Esophagus muscularis mucosa (tissue), 4 donors: Measurements from ENCODE around the gene PTAR1. TPM values are rescaled to one million over a fixed set of nuclear protein-coding genes. Genes with fewer than 3 reads are reported as not detected.

ENCODE experiments used
- DNase-seq: peaks from one replicate; pipeline ENCODE4 v3.0.0-alpha.2; 2017; ENCODE audit errors: extremely low spot score
- H3K27ac ChIP-seq, 4 donors: fragments of 200-600 bp; sonication (generic); replicated peaks in 1 of 4; 1 replicate in 3 of 4; 2 replicates in 1 of 4; pipeline ENCODE4 v1.5.1; 2016 to 2019; ENCODE audit warnings: mild to moderate bottlenecking in 1 of 4
- H3K27me3 ChIP-seq, 4 donors: fragments of 200-600 bp; sonication (generic); one replicate each; pipeline versions ENCODE4 v1.5.1 to v1.6.0; 2016 to 2019
- H3K36me3 ChIP-seq, 4 donors: fragments of 200-600 bp; sonication (generic); one replicate each; pipeline ENCODE4 v1.5.1; 2016 to 2019
- H3K4me1 ChIP-seq, 4 donors: fragments of 200-600 bp; sonication (generic); one replicate each; pipeline ENCODE4 v1.5.1; 2016 to 2019
- H3K4me3 ChIP-seq, 4 donors: fragments of 200-600 bp; sonication (generic); 1 replicate in 2 of 4; 2 replicates in 2 of 4; pipeline ENCODE4 v1.5.1; 2016 to 2019; ENCODE audit warnings: mild to moderate bottlenecking in 4 of 4, moderate library complexity in 1 of 4
- H3K9me3 ChIP-seq, 4 donors: fragments of 200-600 bp; sonication (generic); 1 replicate in 3 of 4; 2 replicates in 1 of 4; pipeline ENCODE4 v1.5.1; 2016 to 2019
- EP300 ChIP-seq: sonication (generic); formaldehyde crosslinking; IDR thresholded peaks from one replicate; pipeline ENCODE4 v1.6.1; 2017; ENCODE audit warnings: antibody characterized with exemption
- POLR2A ChIP-seq: fragments of 450-650 bp; IDR thresholded peaks from one replicate; pipeline ENCODE4 v1.6.1; 2017; ENCODE audit warnings: antibody characterized with exemption, moderate library complexity, mild to moderate bottlenecking, low read depth
- POLR2AphosphoS5 ChIP-seq, 2 donors: sonication (generic); formaldehyde crosslinking; IDR thresholded peaks; one replicate each; pipeline ENCODE4 v1.6.1; 2017; ENCODE audit warnings: antibody characterized with exemption in 2 of 2
- WGBS: methylation state at CpG from one replicate; pipeline ENCODE4 v1.1.5; 2018; 5-methylcytosine and 5-hydroxymethylcytosine counted together
- intact Hi-C: fragments of 100-400 bp; cut with DNase I; formaldehyde crosslinking; loops from one replicate; pipeline ENCODE4 v1.15.1; 2023
- total RNA-seq, 4 donors: library from RNA; depleted of rRNA; stranded (reverse); fragments of >200 nt; gene quantifications; one replicate each; pipeline versions ENCODE4 v1.1.0 to v1.2.1, GENCODE V29; 2016
- TF ChIP-seq, protein P1 (sequence below), 3 experiments: fragments of 200-600 bp in 2 of 3; fragments of 450-650 bp in 1 of 3; sonication (generic) in 2 of 3; IDR thresholded peaks; one replicate each; pipeline ENCODE4 v1.5.1; 2017 to 2019; ENCODE audit warnings: antibody characterized with exemption in 3 of 3, mild to moderate bottlenecking in 2 of 3, moderate library complexity in 1 of 3

Gene PTAR1
- total RNA-seq, 4 donors from 2014 or later, result 47.7 to 68.5 (median 49.7) TPM

DNA sequence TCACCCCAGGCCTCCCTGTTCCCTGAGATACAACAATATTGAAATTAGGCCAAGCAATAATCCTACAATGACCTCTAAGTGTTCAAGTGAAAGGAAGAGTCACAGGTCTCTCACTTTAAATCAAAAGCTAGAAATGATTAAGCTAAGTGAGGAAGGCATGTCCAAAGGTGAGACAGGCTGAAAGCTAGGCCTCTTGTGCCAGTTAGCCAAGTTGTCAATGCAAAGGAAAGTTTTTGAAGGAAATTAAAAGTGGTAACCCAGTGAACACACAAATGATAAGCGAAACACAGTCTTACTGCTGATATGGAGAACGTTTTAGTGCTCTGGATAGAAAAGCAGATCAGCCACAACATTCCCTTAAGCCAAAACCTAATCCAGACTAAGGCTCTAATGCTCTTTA lies 39.8 kb downstream of the PTAR1 start:
- Histone ChIP-seq H3K27me3 (no peaks in the 10 kb centered on the region), H3K27ac (no peak overlapping the region), H3K4me3 (no peak overlapping the region), H3K4me1 (no peaks in the 10 kb centered on the region), H3K9me3 (no peaks in the 10 kb centered on the region), H3K36me3 (peaks cover 13 to 71% (median 35%) of the 10 kb centered on the region in 4 donors)
- no peak for DNase-seq
- TF ChIP-seq, protein P1, sequence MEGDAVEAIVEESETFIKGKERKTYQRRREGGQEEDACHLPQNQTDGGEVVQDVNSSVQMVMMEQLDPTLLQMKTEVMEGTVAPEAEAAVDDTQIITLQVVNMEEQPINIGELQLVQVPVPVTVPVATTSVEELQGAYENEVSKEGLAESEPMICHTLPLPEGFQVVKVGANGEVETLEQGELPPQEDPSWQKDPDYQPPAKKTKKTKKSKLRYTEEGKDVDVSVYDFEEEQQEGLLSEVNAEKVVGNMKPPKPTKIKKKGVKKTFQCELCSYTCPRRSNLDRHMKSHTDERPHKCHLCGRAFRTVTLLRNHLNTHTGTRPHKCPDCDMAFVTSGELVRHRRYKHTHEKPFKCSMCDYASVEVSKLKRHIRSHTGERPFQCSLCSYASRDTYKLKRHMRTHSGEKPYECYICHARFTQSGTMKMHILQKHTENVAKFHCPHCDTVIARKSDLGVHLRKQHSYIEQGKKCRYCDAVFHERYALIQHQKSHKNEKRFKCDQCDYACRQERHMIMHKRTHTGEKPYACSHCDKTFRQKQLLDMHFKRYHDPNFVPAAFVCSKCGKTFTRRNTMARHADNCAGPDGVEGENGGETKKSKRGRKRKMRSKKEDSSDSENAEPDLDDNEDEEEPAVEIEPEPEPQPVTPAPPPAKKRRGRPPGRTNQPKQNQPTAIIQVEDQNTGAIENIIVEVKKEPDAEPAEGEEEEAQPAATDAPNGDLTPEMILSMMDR (IDR thresholded peaks at IDR 0.05), result no peak
- TF ChIP-seq EP300, result no peak
- no peak for TF ChIP-seq POLR2A
- TF ChIP-seq POLR2AphosphoS5 (IDR thresholded peaks at IDR 0.05), result no peak
- intact Hi-C loops, result no loop called here
- 92% methylated on average over 2 of the region's 2 CpGs for WGBS

DNA sequence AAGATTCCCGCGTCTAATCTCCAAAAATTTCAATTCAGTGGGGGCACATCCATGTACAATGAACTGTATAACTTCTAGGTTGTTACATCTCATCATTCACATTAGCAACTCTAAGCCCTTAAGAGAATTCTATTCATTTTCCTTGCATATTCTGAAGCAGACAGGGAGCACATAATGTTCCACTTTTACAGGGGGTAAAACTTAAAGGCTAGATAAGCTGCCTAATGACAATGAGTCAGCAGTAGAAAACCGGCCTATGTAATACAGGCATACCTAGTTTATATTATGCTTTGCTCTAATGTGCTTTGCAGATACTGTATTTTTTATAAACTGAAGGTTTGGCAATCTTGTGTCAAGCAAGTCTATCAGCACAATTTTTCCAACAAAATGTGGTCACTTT lies 40.4 kb downstream of the PTAR1 start:
- Histone ChIP-seq H3K27ac (no peak overlapping the region), H3K27me3 (no peaks in the 10 kb centered on the region), H3K4me1 (no peaks in the 10 kb centered on the region), H3K4me3 (no peak overlapping the region), H3K36me3 (peaks cover 13 to 72% (median 33%) of the 10 kb centered on the region in 4 donors), H3K9me3 (no peaks in the 10 kb centered on the region)
- no peak for DNase-seq
- TF ChIP-seq POLR2AphosphoS5 (IDR thresholded peaks at IDR 0.05), result no peak
- 92% methylated on average over 3 of the region's 3 CpGs for WGBS
- intact Hi-C loops, result no loop called here

DNA sequence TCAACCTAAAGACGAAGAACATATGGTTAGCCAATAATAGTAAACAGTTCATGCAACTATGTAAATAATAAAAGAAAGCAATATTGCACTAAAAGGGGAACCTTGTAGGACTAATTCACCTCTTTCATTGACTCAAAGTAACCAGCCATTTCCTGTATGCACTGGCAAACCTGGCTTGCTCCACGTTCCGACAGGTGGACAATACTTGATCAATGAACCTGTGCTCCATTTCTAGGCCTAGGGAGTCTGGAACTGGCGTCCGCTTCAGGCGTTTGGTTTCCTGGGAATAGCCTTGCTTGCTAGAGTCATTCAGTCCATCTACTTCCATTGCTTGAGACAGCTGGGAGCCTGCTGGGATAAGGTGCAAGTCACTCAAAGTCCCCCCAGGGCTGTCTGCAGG lies 41.6 kb downstream of the PTAR1 start:
- 88% methylated on average over 6 of the region's 6 CpGs for WGBS

DNA sequence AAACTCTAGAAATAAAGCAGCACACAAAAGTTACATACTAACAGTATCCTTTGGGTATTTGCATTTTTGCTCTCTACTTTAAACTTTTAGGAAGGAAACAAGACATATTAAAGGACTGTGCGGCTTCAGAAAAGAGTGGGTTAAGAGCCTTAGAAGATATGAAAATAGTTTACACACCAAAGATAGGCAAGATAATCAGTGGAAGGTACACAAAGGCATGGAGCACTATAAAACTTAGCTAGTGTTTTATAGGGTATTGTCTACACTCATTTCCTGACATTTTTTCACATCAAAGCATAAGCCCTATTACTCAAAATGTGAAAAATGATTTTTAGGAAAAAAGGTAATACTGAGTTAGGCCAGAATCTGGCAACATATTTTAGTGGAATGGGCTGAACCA lies 44.0 kb downstream of the PTAR1 start:
- no peak overlapping the region for H3K4me3 ChIP-seq
- 97% methylated on average over 1 of the region's 1 CpG for WGBS
- H3K9me3 ChIP-seq, result no peaks in the 10 kb centered on the region
- H3K27ac ChIP-seq, result no peak overlapping the region
- H3K36me3 ChIP-seq, result peaks cover 7 to 56% (median 22%) of the 10 kb centered on the region in 4 donors
- H3K27me3 ChIP-seq, result no peaks in the 10 kb centered on the region
- no peak for DNase-seq
- no peak for TF ChIP-seq POLR2AphosphoS5 (IDR thresholded peaks at IDR 0.05)
- TF ChIP-seq, protein P1 (IDR thresholded peaks at IDR 0.05), result no peak
- TF ChIP-seq EP300, result no peak
- no peak for TF ChIP-seq POLR2A
- no peaks in the 10 kb centered on the region for H3K4me1 ChIP-seq
- intact Hi-C loops, result no loop called here

More for the DNA sequence above, 41.6 kb downstream of the PTAR1 start:
- H3K4me3 ChIP-seq, result no peak overlapping the region
- DNase-seq, result no peak
- no peak overlapping the region for H3K27ac ChIP-seq
- peaks cover 11 to 69% (median 28%) of the 10 kb centered on the region in 4 donors for H3K36me3 ChIP-seq
- H3K27me3 ChIP-seq, result no peaks in the 10 kb centered on the region
- H3K9me3 ChIP-seq, result no peaks in the 10 kb centered on the region
- TF ChIP-seq, protein P1 (IDR thresholded peaks at IDR 0.05), result no peak
- TF ChIP-seq POLR2A, result no peak
- TF ChIP-seq POLR2AphosphoS5 (IDR thresholded peaks at IDR 0.05), result no peak
- TF ChIP-seq EP300, result no peak
- intact Hi-C loops, result no loop called here
- no peaks in the 10 kb centered on the region for H3K4me1 ChIP-seq

DNA sequence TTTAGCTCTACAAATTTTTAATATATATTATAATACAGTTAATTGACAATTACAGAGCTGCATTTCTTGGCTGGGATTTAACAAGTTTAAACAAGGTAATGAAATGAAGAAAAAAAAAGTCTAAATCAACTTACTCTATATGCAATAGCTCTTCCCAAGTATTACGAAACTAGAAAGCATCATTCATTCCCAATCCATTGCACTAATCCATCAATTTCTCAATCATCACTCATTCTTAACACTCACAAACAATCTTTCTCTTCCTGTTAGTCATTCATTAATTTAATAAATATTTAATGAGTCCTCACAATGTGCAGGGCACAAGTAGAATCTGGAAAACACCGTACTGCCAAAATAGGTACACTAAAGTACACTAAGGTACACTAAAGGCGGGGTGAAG lies 44.7 kb downstream of the PTAR1 start:
- WGBS, result 97% methylated on average over 3 of the region's 3 CpGs
- no peak for DNase-seq
- no peak for TF ChIP-seq POLR2AphosphoS5 (IDR thresholded peaks at IDR 0.05)
- no peak for TF ChIP-seq POLR2A
- TF ChIP-seq, protein P1 (IDR thresholded peaks at IDR 0.05), result no peak
- no peak for TF ChIP-seq EP300
- H3K27me3 ChIP-seq, result no peaks in the 10 kb centered on the region
- no peaks in the 10 kb centered on the region for H3K4me1 ChIP-seq
- H3K27ac ChIP-seq, result no peak overlapping the region
- no peaks in the 10 kb centered on the region for H3K9me3 ChIP-seq
- intact Hi-C loops, result no loop called here
- no peak overlapping the region for H3K4me3 ChIP-seq
- H3K36me3 ChIP-seq, result peaks cover 7 to 56% (median 21%) of the 10 kb centered on the region in 4 donors
